ENCODE data around the gene PACRG.

Gene PACRG

DNA sequence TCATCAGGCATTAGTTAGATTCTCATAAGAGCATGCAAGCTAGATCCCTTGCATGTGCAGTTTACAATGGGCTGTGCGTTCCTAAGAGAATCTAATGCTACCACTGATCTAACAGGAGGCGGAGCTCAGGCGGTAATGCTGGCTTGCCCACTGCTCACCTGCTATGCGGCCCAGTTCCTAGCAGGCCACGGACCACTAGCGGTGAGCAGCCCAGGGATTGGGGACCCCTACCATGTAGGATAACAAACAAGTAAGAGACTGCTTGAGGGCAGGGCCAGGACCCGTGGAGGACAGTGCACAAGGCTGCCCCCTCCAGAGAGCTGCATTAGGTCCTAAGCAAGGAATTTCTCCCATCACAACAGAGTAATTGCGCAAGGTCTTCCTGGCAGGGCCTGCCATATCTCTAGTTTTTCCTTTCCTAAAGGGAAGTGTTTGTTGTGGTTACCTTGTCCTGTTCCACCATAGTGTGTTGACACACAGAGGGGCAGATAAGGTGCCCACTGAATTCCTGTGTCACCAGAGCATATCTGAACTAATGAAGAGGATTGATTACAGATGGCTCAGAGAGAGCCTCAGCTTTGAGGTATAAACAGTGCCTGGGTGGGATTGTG lies 58.0 kb downstream of the PACRG start:
- no peak for DNase-seq (ENCODE audit: low spot score)

GRCh38 chr6:162798546-162799266 lies 70.9 kb downstream of the PACRG start:
- no peak for DNase-seq (ENCODE audit: low spot score)

- no peak for DNase-seq (ENCODE audit: low spot score)
These were observed 86.7 kb downstream of the PACRG start for GRCh38 chr6:162814426-162814973.

GRCh38 chr6:162817196-162817595 lies 89.4 kb downstream of the PACRG start:
- DNase-seq (ENCODE audit: low spot score) = no peak

DNA sequence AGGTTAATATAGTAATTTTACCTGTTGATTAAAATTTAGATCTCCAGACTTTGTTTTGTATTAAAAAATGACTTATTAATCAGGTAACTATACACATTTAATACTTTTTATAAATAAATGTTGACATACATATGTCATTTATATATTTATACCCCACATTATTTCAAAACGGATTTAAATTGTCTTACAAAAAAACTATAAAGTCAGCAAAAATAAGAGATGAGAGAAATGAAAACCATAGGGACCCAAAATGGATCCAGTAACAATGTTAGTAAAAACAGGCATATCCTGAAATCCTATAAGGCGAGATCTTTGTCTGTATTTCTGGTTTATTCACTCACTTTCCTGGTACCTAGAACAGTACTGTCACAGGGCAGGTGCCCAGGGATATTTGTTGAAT lies 91.5 kb downstream of the PACRG start:
- DNase-seq (ENCODE audit: low spot score) = no peak

DNA sequence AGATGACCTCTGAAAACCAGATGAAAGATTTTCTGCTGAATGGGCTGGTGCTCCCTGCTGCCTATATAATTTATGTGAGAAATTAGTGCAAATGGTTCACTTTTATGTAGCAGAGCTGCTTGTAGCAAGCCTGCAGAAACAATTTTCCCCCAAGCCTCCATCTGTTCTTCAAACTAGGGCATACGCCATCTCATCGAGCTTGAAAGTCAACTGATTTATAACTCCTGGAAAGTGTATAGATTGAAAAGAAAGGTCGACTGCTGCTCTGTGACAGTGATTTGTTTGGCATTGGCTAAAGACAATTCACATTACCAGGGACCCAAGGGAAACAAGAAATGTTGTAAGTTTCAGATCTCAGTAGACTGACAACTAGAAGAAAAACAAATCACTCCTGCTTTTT lies 93.3 kb downstream of the PACRG start:
- DNase-seq (ENCODE audit: low spot score) = no peak

DNA sequence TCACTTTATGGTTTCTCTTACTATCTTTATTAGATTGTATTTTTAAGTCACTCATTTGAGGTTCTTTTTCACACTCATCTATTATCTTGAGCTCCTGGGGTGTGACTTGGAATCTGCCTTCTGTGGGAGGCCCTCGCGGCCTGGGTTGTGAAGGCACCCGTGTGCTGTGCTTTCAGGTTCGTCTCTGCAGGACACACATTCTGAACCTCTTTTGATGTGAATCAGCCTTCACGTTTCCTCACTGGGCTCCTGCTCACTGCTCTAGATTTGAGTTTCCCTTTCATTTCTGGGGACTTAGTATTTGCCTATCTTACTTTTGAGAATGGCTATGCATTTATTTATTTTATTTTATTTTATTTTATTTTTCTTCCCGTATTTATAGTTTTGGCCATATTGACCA lies 97.8 kb downstream of the PACRG start:
- DNase-seq (ENCODE audit: low spot score) = no peak

DNA sequence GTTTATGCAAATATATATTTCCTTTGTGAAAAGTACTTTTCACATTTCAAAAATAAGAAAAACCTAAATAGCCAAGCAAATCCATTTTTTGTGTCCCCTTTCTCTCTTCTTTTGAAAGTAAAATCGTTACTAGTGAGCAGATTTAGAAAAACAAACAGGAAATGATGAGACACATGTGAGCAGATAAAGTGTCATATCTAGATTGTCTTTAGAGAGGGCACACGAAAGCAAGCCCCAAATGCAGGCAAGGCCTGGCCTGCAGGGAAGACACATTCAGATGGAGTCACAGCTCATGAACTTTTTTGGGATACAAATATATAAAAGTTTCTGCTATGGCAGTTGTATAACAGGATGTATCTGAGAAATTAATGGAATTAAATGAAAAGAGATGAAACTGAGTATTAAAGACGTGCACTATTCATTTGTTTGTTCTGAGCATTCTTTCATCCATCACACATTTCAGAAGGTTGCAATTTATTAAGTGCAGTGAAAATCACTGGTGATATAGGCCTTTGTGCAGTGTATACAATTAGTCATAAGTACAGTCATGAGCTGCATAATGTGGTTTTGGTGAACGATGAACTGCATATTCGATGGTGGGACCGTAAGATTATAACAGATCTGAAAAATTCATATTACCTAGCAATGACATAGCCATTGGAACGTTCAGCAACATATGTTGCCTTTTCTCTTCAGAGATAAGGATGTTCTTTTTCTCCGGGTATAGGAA lies 101.4 kb downstream of the PACRG start:
- no peak for DNase-seq (ENCODE audit: low spot score)

DNA sequence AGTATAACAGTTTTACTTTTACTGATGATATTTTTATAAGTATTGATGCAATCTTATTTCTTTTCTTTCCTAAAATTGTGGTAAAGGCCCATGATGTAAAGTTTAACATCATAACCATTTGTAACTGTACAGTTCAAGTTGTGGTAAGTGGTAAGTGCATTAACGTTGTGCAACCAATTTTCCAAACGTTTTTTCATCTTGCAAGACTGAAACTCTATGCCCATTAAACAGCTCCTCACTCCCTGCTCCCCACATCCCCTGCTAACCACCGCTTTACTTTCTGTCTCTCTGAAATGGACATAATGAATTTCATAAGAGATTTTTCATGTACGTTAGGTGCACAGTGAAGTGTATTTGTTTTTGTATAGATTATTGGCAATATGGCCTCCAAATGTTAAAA lies 106.0 kb downstream of the PACRG start:
- DNase-seq (ENCODE audit: low spot score) = no peak

- no peak for DNase-seq (ENCODE audit: low spot score)
These were observed 118.2 kb downstream of the PACRG start for GRCh38 chr6:162845972-162846371.

DNA sequence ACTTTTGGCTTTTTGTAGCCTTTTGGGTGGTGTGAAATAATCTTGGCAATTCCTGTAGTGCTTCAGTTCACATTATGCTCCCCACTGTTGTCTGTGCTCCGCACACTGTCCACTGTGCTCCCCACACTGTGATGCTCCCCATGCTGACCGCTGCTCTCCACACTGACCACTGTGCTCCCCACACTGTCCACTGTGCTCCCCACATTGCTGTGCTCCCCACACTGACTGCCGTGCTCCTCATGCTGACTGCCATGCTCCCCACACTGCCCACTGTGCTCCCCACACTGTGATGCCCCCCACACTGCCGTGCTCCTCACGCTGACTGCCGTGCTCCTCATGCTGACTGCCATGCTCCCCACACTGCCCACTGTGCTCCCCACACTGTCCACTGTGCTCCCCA lies 118.9 kb downstream of the PACRG start:
- no peak for DNase-seq (ENCODE audit: low spot score)

- DNase-seq (ENCODE audit: low spot score) = no peak
These were observed 121.5 kb downstream of the PACRG start for GRCh38 chr6:162849269-162849668.

DNA sequence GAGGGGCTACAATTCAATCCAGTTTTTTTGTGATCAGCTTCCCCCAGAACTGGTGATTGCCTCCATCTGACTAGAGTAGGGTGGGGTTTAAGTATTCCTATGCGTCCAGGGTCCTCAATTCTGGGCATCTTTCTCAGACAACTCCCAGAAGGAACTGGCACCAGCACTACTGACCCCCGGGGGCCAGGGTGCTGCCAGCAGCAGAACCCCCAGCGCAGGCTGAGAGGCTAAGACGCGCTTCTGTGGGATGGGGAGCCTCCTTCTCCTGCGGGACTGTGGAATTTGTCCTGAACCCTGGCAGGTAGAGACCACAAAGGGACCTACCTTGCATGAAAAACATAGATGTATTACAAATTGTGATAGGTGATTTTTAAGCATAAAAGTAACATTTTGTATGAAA lies 124.4 kb downstream of the PACRG start:
- no peak for DNase-seq (ENCODE audit: low spot score)

- DNase-seq (ENCODE audit: low spot score) = no peak
These were observed 125.2 kb downstream of the PACRG start for GRCh38 chr6:162852840-162853577.

- DNase-seq (ENCODE audit: low spot score) = no peak
These were observed 126.5 kb downstream of the PACRG start for GRCh38 chr6:162854228-162854627.

DNA sequence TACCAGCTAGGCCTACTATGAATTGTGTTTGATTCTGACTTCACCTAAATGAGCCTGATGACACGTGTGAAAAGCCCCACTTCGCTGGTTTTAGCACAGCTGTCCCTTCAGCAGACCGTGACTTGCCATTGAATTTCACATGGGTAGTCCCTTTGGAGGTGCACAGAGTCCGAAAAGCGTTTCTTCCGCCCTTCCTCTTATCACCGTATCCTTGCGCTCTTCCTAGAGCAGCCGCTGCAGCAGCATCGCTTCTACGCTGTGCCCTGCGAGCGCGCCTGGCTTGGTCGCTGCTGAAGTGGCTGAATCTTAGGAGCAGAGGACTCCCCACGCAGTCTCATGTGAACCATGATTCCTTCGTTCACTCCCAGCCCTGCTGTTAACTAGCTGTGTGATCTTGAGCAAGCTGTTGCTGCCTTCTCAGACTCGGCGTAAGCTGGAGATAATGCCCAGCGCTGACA lies 127.0 kb downstream of the PACRG start:
- DNase-seq (ENCODE audit: low spot score) = no peak

GRCh38 chr6:162856885-162857284 lies 129.1 kb downstream of the PACRG start:
- peak; percentile 59 for DNase-seq (ENCODE audit: low spot score)

DNA sequence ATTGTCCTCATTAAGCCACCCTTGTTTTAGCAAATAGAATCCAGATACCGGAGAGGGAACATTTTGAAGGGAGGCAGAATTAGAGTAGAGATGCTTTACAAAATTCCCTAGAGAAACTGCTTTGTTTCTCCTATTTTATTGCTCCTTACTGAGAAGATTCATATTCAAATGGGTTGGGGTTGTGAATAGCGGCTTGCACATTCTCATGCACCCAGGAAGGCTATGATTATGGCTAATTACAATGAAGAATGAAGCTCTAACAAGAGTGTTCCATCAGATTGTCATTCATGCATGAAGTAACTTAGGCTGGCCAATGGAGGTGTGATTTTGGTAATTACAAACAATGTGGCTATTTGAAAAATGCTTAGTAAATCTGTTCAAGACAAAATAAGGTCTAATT lies 129.6 kb downstream of the PACRG start:
- DNase-seq (ENCODE audit: low spot score) = no peak

GRCh38 chr6:162862462-162862861 lies 134.7 kb downstream of the PACRG start:
- DNase-seq (ENCODE audit: low spot score) = no peak

GRCh38 chr6:162862941-162863340 lies 135.2 kb downstream of the PACRG start:
- DNase-seq (ENCODE audit: low spot score) = no peak

- DNase-seq (ENCODE audit: low spot score) = no peak
These were observed 136.0 kb downstream of the PACRG start for GRCh38 chr6:162863821-162864220.

GRCh38 chr6:162864911-162865310 lies 137.1 kb downstream of the PACRG start:
- DNase-seq (ENCODE audit: low spot score) = no peak

Measured in ecto neural progenitor cell (in vitro differentiated cells).